Astrocyte (in vitro differentiated cells and primary cell): Measurements from ENCODE around the gene DNAJC7. TPM values are rescaled to one million over a fixed set of nuclear protein-coding genes. Genes with fewer than 3 reads are reported as not detected.

Source experiments
- DNase-seq: peaks from one replicate; pipeline ENCODE4 v3.0.0-alpha.2; 2010; ENCODE audit warnings: low read depth
- FAIRE-seq: peaks from 2 replicates; lab custom pipeline; 2011; peaks lifted over from hg19 to GRCh38; lab: Jason Lieb, UNC
- H2AFZ ChIP-seq: 2 replicates; pipeline ENCODE4 v1.6.0; 2012; ENCODE audit warnings: low read depth, low read length, inconsistent platforms
- H3K27ac ChIP-seq: 2 replicates; pipeline ENCODE4 v1.5.1; 2011; ENCODE audit warnings: low read depth, low read length, inconsistent platforms
- H3K27me3 ChIP-seq: 2 replicates; pipeline ENCODE4 v1.6.0; 2011; ENCODE audit warnings: low read length, inconsistent platforms; ENCODE audit not compliant: insufficient read depth
- H3K36me3 ChIP-seq: 2 replicates; pipeline ENCODE4 v1.5.1; 2011; ENCODE audit warnings: low read length, inconsistent platforms; ENCODE audit not compliant: insufficient read depth
- H3K4me1 ChIP-seq: 2 replicates; pipeline ENCODE4 v1.5.1; 2011; ENCODE audit warnings: low read length, inconsistent platforms; ENCODE audit not compliant: insufficient read depth
- H3K4me2 ChIP-seq: 2 replicates; pipeline ENCODE4 v1.6.0; 2012; ENCODE audit warnings: low read length, inconsistent platforms
- H3K4me3 ChIP-seq: 2 replicates; pipeline ENCODE4 v1.5.1; 2011; ENCODE audit warnings: low read depth, mild to moderate bottlenecking, low read length, inconsistent platforms; ENCODE audit not compliant: insufficient read depth
- H3K79me2 ChIP-seq: 2 replicates; pipeline ENCODE4 v1.6.0; 2012; ENCODE audit warnings: mild to moderate bottlenecking, low read length, inconsistent platforms; ENCODE audit not compliant: insufficient read depth
- H3K9ac ChIP-seq: 2 replicates; pipeline ENCODE4 v1.6.0; 2012; ENCODE audit warnings: mild to moderate bottlenecking, low read length, inconsistent platforms
- H3K9me3 ChIP-seq: 2 replicates; pipeline ENCODE4 v1.5.1; 2012; ENCODE audit warnings: low read depth, mild to moderate bottlenecking, low read length, inconsistent platforms; ENCODE audit not compliant: insufficient read depth
- H4K20me1 ChIP-seq: 2 replicates; pipeline ENCODE4 v1.6.0; 2012; ENCODE audit warnings: low read length, inconsistent platforms; ENCODE audit not compliant: insufficient read depth
- H3K27ac Mint-ChIP-seq: one replicate; pipeline ENCODE4 v1.8.0; 2021; ENCODE audit warnings: mild to moderate bottlenecking, mixed read lengths; ENCODE audit not compliant: unreplicated experiment
- H3K27me3 Mint-ChIP-seq: one replicate; pipeline ENCODE4 v1.8.0; 2021; ENCODE audit warnings: low read depth, mixed read lengths; ENCODE audit not compliant: unreplicated experiment
- H3K36me3 Mint-ChIP-seq: one replicate; pipeline ENCODE4 v1.8.0; 2021; ENCODE audit warnings: low read depth, mixed read lengths; ENCODE audit not compliant: unreplicated experiment
- H3K4me1 Mint-ChIP-seq: one replicate; pipeline ENCODE4 v1.8.0; 2021; ENCODE audit warnings: low read depth, mixed read lengths; ENCODE audit not compliant: unreplicated experiment
- H3K4me3 Mint-ChIP-seq: one replicate; pipeline ENCODE4 v1.8.0; 2021; ENCODE audit warnings: mild to moderate bottlenecking, moderate library complexity, mixed read lengths; ENCODE audit not compliant: unreplicated experiment
- H3K9me3 Mint-ChIP-seq: one replicate; pipeline ENCODE4 v1.8.0; 2021; ENCODE audit warnings: mild to moderate bottlenecking, mixed read lengths; ENCODE audit not compliant: unreplicated experiment
- CTCF ChIP-seq: IDR thresholded peaks from 2 replicates; pipeline ENCODE4 v1.5.1; 2011; ENCODE audit warnings: low read depth, mild to moderate bottlenecking, inconsistent platforms, low read length, moderate library complexity; ENCODE audit not compliant: insufficient read depth
- EZH2 ChIP-seq: IDR thresholded peaks from 2 replicates; pipeline ENCODE4 v1.6.1; 2012; ENCODE audit warnings: mild to moderate bottlenecking, low read length, inconsistent platforms; ENCODE audit not compliant: insufficient read depth
- total RNA-seq: library from RNA; stranded (reverse); gene quantifications from 2 replicates; pipeline ENCODE4 v1.2.1, GENCODE V29; 2021

Gene DNAJC7
- total RNA-seq, 1 donor from 2014 or later = 96.0 TPM

DNA sequence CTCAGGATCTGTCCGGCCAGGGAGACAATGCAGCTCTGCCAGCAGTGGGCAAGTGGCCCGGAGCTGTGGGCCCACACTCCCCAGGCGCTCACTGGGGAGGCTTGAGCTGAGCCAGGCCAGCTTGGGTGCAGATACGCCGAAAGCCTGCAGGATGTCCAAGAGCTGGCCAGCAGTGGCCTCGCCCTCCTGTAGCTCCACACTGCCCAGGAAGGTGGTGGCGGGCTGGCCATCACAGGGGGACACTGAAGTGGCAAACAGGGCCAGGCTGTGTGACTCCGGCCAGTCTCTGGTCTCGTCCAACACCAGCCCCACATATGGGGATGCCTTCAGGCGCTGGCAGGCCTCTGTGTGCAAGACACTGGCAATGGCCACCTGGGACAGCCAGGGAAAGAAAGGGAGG, 23.6 kb upstream of the DNAJC7 start:
- H3K4me1 ChIP-seq = no peaks in the 10 kb centered on the region
- no peak overlapping the region for H3K9ac ChIP-seq
- Mint-ChIP-seq H3K9me3 (no peaks in the 10 kb centered on the region), H3K27ac (no peak overlapping the region), H3K27me3 (peaks cover 13% of the 10 kb centered on the region), H3K36me3 (no peaks in the 10 kb centered on the region), H3K4me1 (peaks cover 6% of the 10 kb centered on the region), H3K4me3 (no peak overlapping the region)
- H3K79me2 ChIP-seq = no peaks in the 10 kb centered on the region
- no peak for DNase-seq
- no peak overlapping the region for H3K4me2 ChIP-seq
- TF ChIP-seq CTCF (no peak), EZH2 (no peak)
- no peaks in the 10 kb centered on the region for H3K36me3 ChIP-seq
- no peaks in the 10 kb centered on the region for H4K20me1 ChIP-seq
- peaks cover 3% of the 10 kb centered on the region for H3K27me3 ChIP-seq
- FAIRE-seq = no peak
- no peak overlapping the region for H2AFZ ChIP-seq
- no peak overlapping the region for H3K4me3 ChIP-seq
- no peak overlapping the region for H3K27ac ChIP-seq
- no peaks in the 10 kb centered on the region for H3K9me3 ChIP-seq

DNA sequence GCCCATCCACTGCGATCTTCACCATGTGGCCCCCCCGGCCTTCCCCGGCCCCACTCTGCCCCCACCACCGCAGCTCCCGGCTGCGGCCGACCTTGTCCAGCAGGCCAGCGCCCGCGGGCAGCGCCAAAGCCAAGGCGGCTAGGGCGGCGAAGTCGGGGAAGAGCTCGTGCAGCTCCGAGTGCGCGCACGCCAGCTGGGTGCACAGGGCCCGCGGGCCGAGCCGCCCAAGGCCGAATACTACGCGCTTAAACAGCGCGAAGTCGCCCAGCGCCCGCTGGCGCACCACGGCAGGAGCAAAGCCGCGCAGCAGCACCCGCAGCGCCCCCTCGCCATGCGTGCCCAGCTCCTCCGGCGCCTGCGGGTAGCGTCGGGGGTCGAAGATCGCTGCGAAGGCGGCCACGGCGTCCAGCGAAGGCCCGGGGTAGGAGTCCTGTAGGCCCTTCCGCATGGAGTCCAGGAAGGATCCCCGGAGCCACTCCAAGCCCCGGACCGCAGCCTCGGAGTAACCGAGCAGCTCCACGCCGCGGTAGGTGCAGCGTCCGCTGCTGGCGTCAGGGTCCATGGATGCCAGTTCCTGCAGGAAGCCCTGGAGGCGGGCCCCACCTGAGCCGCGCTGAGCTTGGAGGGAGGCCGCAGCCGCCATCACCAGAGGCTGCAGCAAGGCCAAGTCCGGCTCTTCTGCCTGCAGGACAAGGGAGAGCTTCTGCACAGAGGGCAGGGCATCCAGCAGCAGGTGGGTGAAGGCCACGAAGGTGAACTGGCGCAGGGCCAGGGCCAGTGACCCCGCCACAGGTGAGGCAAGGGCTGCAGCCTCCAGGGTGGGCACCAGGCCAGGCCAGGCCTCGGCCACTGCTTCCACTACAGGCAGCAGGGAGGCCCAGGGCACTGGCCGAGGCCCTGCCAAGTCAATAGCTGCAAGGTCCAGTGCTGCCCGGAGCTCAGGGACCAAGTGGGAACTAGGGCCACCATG, 22.8 kb upstream of the DNAJC7 start:
- DNase-seq (no peak), FAIRE-seq (no peak)
- Histone ChIP-seq H3K4me2 (peak overlapping the region; percentile 41), H3K27me3 (peaks cover 3% of the 10 kb centered on the region), H3K36me3 (no peaks in the 10 kb centered on the region), H3K79me2 (no peaks in the 10 kb centered on the region), H3K9me3 (no peaks in the 10 kb centered on the region), H3K4me3 (no peak overlapping the region), H3K27ac (no peak overlapping the region), H3K4me1 (no peaks in the 10 kb centered on the region), H2AFZ (peak overlapping the region; percentile 34), H4K20me1 (no peaks in the 10 kb centered on the region), H3K9ac (no peak overlapping the region)
- Mint-ChIP-seq H3K27ac (no peak overlapping the region), H3K27me3 (peaks cover 6% of the 10 kb centered on the region), H3K36me3 (no peaks in the 10 kb centered on the region), H3K4me3 (no peak overlapping the region), H3K9me3 (no peaks in the 10 kb centered on the region), H3K4me1 (peaks cover 5% of the 10 kb centered on the region)
- TF ChIP-seq CTCF = no peak
- no peak for TF ChIP-seq EZH2
